ENCODE measurements around the gene SOHLH1. TPM values are rescaled to one million over a fixed set of nuclear protein-coding genes. Genes with fewer than 3 reads are reported as not detected.

Gene SOHLH1
- total and polyA plus RNA-seq, 2 of the 4 experiments (the other 2 are of a cell fraction): not detected

- no peak overlapping the region for H3K56ac ChIP-seq (ENCODE audit: extremely low read depth, insufficient read depth, low read length)
- DNase-seq (no peak), ATAC-seq (ENCODE audit: low read depth) (no peak)
- no peak overlapping the region for H2BK5ac ChIP-seq (ENCODE audit: low read depth, low read length, poor library complexity, severe bottlenecking)
- 53% methylated on average over 12 of the region's 23 CpGs; no CpG with 5 or more reads in 1 of the 2 experiments for WGBS, 2 experiments (ENCODE audit: extremely low coverage in 2 of 2, insufficient read length in 1 of 2)
- no peaks in the 10 kb centered on the region for H3K79me1 ChIP-seq (ENCODE audit: low read depth in 1 of 2, low read length in 2 of 2)
- no peak overlapping the region for H2BK15ac ChIP-seq (ENCODE audit: low read depth, low read length)
- H4K91ac ChIP-seq (ENCODE audit: insufficient read depth, low read depth, low read length): no peak overlapping the region
- H2AK5ac ChIP-seq (ENCODE audit: low read depth, low read length): no peak overlapping the region
- H2AK9ac ChIP-seq (replicated peaks; ENCODE audit: low read depth, low read length, poor library complexity): no peak overlapping the region
- CTCF ChIA-PET: no interaction called here
- no peaks in the 10 kb centered on the region for H3K4me1 ChIP-seq (ENCODE audit: control insufficient read depth, insufficient read depth, low read length)
- in situ Hi-C loops (cut with MboI; ENCODE audit: low sequenced_read_pairs) (no loop called here), intact Hi-C loops (cut with micrococcal nuclease) (no loop called here), dilution Hi-C loops (cut with HindIII; ENCODE audit: low sequenced_read_pairs, unreplicated experiment) (no loop called here)
- no peak overlapping the region for H2BK20ac ChIP-seq (ENCODE audit: low read depth, low read length)
- H3K14ac ChIP-seq (replicated peaks; ENCODE audit: low read depth, low read length): no peak overlapping the region
- peaks cover 37% of the 10 kb centered on the region for H3K27me3 ChIP-seq (ENCODE audit: control insufficient read depth, insufficient read depth, low read length)
- no peaks in the 10 kb centered on the region; the same call in 1 of the 2 replicates for H4K20me1 ChIP-seq (ENCODE audit: insufficient read depth, low read length)
- H3K4ac ChIP-seq (ENCODE audit: low read depth, low read length): no peak overlapping the region
- H3K9me1 ChIP-seq (ENCODE audit: insufficient read depth, low read length): no peaks in the 10 kb centered on the region
- H3K36me3 ChIP-seq (ENCODE audit: control insufficient read depth, insufficient read depth, low read length): no peaks in the 10 kb centered on the region
- H3K4me2 ChIP-seq (ENCODE audit: low read depth, low read length): no peak overlapping the region
- no peak overlapping the region for H3K18ac ChIP-seq (ENCODE audit: low read depth, low read length)
- H2BK120ac ChIP-seq (ENCODE audit: low read depth, low read length): no peak overlapping the region
- no TSS peak for BruUV-seq (replicated peaks)
- POLR2A ChIA-PET (ENCODE audit: unreplicated experiment): no interaction called here
- no peak overlapping the region for H3K9ac ChIP-seq (ENCODE audit: low read depth, low read length)
- no peak overlapping the region for H4K8ac ChIP-seq (ENCODE audit: low read depth in 2 of 2, low read length in 2 of 2)
- H3K27ac ChIP-seq (ENCODE audit: insufficient read depth, low read length): no peak overlapping the region
- no peak overlapping the region for H2AFZ ChIP-seq (replicated peaks; ENCODE audit: low read length, poor library complexity)
- no peak overlapping the region for H3K23ac ChIP-seq (ENCODE audit: low read depth, low read length)
- no peak overlapping the region for H3K4me3 ChIP-seq (ENCODE audit: insufficient read depth, low read depth, low read length)
- H3K9me3 ChIP-seq (ENCODE audit: control insufficient read depth, insufficient read depth, low read length): no peaks in the 10 kb centered on the region
- no peak overlapping the region for H4K5ac ChIP-seq (ENCODE audit: low read depth, low read length)
- TF ChIP-seq SMC3 (IDR thresholded peaks at IDR 0.05; ENCODE audit: low read depth, low read length) (no peak), CEBPB (IDR thresholded peaks at IDR 0.05; ENCODE audit: low read depth, low read length) (no peak), RAD21 (IDR thresholded peaks at IDR 0.05; ENCODE audit: low read length) (no peak), CHD1 (IDR thresholded peaks at IDR 0.05; ENCODE audit: low read depth, low read length) (no peak), RFX5 (IDR thresholded peaks at IDR 0.05; ENCODE audit: low read depth, low read length) (no peak), MXI1 (IDR thresholded peaks at IDR 0.05; ENCODE audit: borderline replicate concordance, low read depth, low read length) (no peak), RCOR1 (IDR thresholded peaks at IDR 0.05; ENCODE audit: insufficient replicate concordance, low read length) (no peak), CTCF (conservative IDR thresholded peaks at IDR 0.05; ENCODE audit: low read depth, low read length) (no peak), USF2 (IDR thresholded peaks at IDR 0.05; ENCODE audit: low read depth, low read length) (no peak), POLR2A (IDR thresholded peaks at IDR 0.05; ENCODE audit: low read depth, low read length) (no peak), MAZ (IDR thresholded peaks at IDR 0.05; ENCODE audit: borderline replicate concordance, low read depth, low read length) (no peak), NFE2L2 (IDR thresholded peaks at IDR 0.05; ENCODE audit: low read depth, low read length) (no peak), FOS (IDR thresholded peaks at IDR 0.05; ENCODE audit: low read depth, low read length) (no peak), MAFK (IDR thresholded peaks at IDR 0.05; ENCODE audit: low read depth, low read length) (no peak), BHLHE40 (IDR thresholded peaks at IDR 0.05; ENCODE audit: low read depth, low read length) (no peak)
Observed at GRCh38 chr9:135736979-135737839, 37.9 kb upstream of the SOHLH1 start.
